GM18951 (cell line): Measurements from ENCODE around the gene PGPEP1.
"Not testable (repeated sequence)": the region's sequence is repeated elsewhere in the genome, so short reads cannot be mapped to it uniquely, and the experiment has no call there.

ENCODE experiments used
- POLR2A ChIP-seq: IDR thresholded peaks from 4 replicates; pipeline ENCODE4 v1.6.1; 2011; ENCODE audit warnings: mild to moderate bottlenecking; ENCODE audit not compliant: insufficient read length, insufficient read depth; ENCODE audit errors: extremely low read depth
- in situ Hi-C: fragments of 300-500 bp; cut with MboI; formaldehyde crosslinking; loops from one replicate; pipeline ENCODE4 v1.12.0; 2022; ENCODE audit warnings: low sequenced_read_pairs, mixed read lengths, inconsistent platforms; ENCODE audit not compliant: unreplicated experiment

The PGPEP1 gene

GRCh38 chr19:18373407-18373891, 33.1 kb downstream of the PGPEP1 start:
- no peak for TF ChIP-seq POLR2A
- in situ Hi-C loops = no loop called here

- TF ChIP-seq POLR2A = peak; percentile 56
- in situ Hi-C loops = no loop called here
Observed at GRCh38 chr19:18373892-18374629, 33.7 kb downstream of the PGPEP1 start.

- no peak for TF ChIP-seq POLR2A
- in situ Hi-C loops = no loop called here
Observed at GRCh38 chr19:18377026-18377425, 36.6 kb downstream of the PGPEP1 start.

- in situ Hi-C loops = no loop called here
- TF ChIP-seq POLR2A = no peak
Observed at GRCh38 chr19:18379803-18380747, 39.7 kb downstream of the PGPEP1 start.

GRCh38 chr19:18380843-18381242, 40.4 kb downstream of the PGPEP1 start:
- no peak for TF ChIP-seq POLR2A
- in situ Hi-C loops = no loop called here

- in situ Hi-C loops = not testable (repeated sequence)
Observed at GRCh38 chr19:18383622-18384021, 43.2 kb downstream of the PGPEP1 start.

GRCh38 chr19:18384775-18385174, 44.4 kb downstream of the PGPEP1 start:
- no peak for TF ChIP-seq POLR2A
- in situ Hi-C loops = no loop called here

GRCh38 chr19:18385359-18385674, 44.9 kb downstream of the PGPEP1 start:
- TF ChIP-seq POLR2A = no peak
- in situ Hi-C loops = no loop called here

- in situ Hi-C loops = no loop called here
- peak; percentile 70 for TF ChIP-seq POLR2A
Observed at GRCh38 chr19:18385675-18386542, 45.5 kb downstream of the PGPEP1 start, which contains the start of gene GDF15. Gene GDF15, plus strand, starts transcription at chr19:18386158. Its CDS starts 32 bp downstream, at chr19:18386190.

GRCh38 chr19:18386543-18387271, 46.3 kb downstream of the PGPEP1 start:
- in situ Hi-C loops = no loop called here

GRCh38 chr19:18388100-18388959, 47.9 kb downstream of the PGPEP1 start:
- in situ Hi-C loops = no loop called here
- peak; percentile 60 for TF ChIP-seq POLR2A

More at GRCh38 chr19:18386543-18387271, 46.3 kb downstream of the PGPEP1 start:
- TF ChIP-seq POLR2A = no peak

GRCh38 chr19:18388960-18389725, 48.7 kb downstream of the PGPEP1 start:
- no peak for TF ChIP-seq POLR2A
- in situ Hi-C loops = no loop called here
